GM08714 (cell line): ENCODE measurements around the gene KCNQ1.

Experiments used
- H3K4me3 ChIP-seq: fragments of 200-500 bp; sonication (Bioruptor generic); 2 replicates; pipeline ENCODE4 v1.5.1; 2014; ENCODE audit warnings: mild to moderate bottlenecking, low read length, inconsistent platforms
- ZNF274 ChIP-seq: IDR thresholded peaks from 2 replicates; pipeline ENCODE4 v1.6.1; 2012; ENCODE audit warnings: mild to moderate bottlenecking, low read depth, low read length

Gene KCNQ1, protein sequence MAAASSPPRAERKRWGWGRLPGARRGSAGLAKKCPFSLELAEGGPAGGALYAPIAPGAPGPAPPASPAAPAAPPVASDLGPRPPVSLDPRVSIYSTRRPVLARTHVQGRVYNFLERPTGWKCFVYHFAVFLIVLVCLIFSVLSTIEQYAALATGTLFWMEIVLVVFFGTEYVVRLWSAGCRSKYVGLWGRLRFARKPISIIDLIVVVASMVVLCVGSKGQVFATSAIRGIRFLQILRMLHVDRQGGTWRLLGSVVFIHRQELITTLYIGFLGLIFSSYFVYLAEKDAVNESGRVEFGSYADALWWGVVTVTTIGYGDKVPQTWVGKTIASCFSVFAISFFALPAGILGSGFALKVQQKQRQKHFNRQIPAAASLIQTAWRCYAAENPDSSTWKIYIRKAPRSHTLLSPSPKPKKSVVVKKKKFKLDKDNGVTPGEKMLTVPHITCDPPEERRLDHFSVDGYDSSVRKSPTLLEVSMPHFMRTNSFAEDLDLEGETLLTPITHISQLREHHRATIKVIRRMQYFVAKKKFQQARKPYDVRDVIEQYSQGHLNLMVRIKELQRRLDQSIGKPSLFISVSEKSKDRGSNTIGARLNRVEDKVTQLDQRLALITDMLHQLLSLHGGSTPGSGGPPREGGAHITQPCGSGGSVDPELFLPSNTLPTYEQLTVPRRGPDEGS

DNA sequence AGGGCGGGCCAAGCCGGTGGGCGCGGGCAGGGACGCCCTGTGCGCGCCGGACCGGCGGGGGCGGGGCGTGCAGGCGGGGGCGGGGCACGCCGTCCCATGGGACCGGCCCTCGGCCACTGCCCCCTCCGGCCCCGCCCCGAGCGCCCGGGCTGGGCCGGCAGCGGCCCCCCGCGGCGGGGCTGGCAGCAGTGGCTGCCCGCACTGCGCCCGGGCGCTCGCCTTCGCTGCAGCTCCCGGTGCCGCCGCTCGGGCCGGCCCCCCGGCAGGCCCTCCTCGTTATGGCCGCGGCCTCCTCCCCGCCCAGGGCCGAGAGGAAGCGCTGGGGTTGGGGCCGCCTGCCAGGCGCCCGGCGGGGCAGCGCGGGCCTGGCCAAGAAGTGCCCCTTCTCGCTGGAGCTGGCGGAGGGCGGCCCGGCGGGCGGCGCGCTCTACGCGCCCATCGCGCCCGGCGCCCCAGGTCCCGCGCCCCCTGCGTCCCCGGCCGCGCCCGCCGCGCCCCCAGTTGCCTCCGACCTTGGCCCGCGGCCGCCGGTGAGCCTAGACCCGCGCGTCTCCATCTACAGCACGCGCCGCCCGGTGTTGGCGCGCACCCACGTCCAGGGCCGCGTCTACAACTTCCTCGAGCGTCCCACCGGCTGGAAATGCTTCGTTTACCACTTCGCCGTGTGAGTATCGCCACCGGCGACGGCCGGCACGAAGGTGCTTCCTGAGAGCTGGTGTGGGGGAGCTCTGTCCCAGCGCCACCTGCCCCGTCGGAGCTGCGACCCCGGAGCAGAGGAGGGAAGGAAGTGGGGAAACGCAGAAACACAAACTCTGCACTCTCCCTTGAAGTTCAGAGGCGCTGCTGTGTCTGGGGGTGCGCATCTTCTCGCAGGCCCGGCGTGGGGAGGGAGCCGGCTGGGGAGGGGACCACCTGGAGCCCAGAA lies at the start of gene KCNQ1:
Gene KCNQ1 (plus strand): TSS at position 188 of the 925 bp plus-strand sequence. CDS start 91 bp downstream, at position 279.
- H3K4me3 ChIP-seq, result no peak within 1 kb of the TSS
- no peak for TF ChIP-seq ZNF274

DNA sequence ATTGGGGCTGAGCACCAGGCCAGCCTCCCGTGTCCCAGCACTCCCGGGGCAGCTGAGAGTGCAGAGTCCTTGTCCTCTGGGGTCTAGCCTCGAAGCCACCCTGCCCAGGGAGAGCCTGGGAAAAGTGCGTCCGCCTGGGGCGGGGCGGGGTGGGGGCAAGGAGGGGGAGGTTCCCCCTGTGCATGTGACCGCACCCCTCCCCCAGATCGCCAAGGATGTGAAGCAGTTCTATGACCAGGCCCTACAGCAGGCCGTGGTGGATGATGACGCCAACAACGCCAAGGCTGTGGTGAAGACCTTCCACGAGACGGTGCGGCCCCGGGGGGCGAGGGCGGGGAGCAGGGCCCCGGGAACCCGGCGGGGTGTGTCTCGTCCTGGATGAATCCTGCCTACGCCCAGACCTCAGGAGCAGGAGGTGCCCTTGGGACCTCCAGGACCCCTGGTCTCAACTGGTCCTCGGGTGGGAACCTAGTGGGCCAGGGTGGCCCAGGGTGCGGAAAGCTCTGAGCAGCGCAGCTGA lies 49.5 kb upstream of the KCNQ1 start:
- no peak for TF ChIP-seq ZNF274
- no peak overlapping the region for H3K4me3 ChIP-seq

DNA sequence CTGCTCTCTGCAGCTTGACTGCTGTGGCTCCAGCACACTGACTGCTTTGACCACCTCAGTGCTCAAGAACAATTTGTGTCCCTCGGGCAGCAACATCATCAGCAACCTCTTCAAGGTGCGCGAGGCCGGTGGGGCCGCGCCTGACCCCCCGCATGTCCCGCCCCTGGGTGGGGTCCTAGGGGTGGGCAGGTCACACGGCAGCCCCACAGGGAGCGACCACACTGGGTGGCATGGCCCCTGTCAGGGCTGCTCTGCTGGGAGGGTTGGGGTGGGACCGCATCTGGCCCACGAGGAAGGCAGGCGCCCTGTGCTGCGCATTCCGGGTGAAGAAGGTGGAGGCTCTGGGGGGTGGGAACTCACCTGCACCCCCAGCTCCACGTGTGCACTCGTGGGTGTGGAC lies 49.0 kb upstream of the KCNQ1 start:
- H3K4me3 ChIP-seq, result no peak overlapping the region
- no peak for TF ChIP-seq ZNF274

DNA sequence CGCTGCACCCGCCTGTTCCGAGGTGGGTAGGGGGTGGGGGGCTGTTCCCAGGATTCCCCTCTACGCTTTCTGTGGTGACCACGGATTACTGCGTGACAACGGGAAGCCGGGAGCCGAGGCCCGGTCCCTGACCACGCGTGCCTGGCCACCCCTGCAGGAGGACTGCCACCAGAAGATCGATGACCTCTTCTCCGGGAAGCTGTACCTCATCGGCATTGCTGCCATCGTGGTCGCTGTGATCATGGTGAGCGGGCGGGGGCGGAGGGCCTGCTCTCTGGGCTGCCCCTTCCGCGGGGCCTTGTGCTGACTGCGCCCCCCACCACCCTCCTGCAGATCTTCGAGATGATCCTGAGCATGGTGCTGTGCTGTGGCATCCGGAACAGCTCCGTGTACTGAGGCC lies 48.3 kb upstream of the KCNQ1 start:
- no peak overlapping the region for H3K4me3 ChIP-seq
- TF ChIP-seq ZNF274, result no peak

DNA sequence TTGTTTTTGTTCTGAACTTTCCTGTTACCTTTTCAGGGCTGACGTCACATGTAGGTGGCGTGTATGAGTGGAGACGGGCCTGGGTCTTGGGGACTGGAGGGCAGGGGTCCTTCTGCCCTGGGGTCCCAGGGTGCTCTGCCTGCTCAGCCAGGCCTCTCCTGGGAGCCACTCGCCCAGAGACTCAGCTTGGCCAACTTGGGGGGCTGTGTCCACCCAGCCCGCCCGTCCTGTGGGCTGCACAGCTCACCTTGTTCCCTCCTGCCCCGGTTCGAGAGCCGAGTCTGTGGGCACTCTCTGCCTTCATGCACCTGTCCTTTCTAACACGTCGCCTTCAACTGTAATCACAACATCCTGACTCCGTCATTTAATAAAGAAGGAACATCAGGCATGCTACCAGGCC lies 47.8 kb upstream of the KCNQ1 start:
- no peak for TF ChIP-seq ZNF274
- H3K4me3 ChIP-seq, result no peak overlapping the region

DNA sequence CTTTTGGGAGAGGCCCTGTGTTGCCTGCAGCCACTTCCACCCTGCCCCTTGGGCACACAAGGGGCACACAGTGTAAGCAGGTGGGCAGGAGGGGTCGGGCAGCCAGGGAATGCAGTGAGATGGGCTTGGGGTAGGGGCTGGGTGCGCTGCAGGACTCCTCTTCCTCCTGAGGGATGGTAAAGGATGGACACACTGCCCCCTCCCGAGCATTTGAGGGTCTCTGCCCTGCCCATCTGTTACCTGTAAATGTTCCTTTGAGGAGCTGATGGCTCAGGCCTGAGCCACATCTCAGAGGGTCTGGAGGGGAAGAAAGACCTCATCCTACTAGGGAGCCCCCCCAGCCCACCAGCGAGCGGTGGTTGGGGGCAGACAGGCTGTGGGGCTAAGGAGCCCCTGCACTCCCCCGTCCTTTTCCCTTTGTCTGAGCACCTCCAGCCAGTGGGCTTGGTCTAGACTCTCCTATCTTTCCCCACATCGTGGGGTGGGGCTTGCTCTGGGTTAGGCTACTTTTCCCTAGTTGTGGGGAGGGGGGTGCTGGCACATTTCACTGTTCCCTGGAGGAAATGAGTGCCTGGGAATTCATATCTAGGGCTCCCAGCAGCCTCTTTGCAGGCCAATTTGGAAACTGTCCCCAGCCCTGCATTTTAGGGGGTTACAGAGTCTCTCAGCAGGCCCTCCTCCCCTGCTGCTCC lies 46.0 kb upstream of the KCNQ1 start:
- TF ChIP-seq ZNF274, result no peak

DNA sequence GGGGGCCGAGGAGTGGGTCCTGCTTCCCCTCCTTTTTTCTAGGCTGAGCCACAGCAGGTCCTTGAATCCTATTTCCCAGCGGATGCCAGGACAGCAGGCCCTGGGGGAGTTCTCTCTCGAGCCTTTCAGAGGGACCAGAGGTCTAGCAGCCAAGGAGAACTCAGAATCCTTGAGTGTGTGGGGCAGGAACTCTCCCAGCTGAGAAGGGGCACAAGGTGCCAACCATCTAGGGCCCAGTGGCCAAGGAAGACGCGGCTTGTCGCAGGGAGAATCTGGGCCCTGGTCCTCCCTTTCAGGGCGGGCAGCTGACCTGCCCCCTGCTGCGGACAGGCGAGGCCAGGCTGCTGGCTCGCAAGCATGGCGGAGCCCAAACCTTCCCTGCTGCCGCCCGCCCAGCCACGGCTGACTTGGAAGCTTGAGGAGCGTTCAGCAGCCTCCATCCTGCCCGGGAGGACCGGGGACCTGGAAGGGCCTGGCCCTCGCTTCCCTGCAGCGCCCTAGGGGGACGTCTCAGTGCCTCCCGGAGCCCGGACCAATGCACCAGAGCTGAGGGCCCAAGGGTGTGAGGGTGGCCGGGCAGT lies 45.2 kb upstream of the KCNQ1 start:
- no peak for TF ChIP-seq ZNF274
- H3K4me3 ChIP-seq, result peak overlapping the region; percentile 73

More for the DNA sequence above, 46.0 kb upstream of the KCNQ1 start:
- peak overlapping the region; percentile 73; the same call in 1 of the 2 replicates for H3K4me3 ChIP-seq

DNA sequence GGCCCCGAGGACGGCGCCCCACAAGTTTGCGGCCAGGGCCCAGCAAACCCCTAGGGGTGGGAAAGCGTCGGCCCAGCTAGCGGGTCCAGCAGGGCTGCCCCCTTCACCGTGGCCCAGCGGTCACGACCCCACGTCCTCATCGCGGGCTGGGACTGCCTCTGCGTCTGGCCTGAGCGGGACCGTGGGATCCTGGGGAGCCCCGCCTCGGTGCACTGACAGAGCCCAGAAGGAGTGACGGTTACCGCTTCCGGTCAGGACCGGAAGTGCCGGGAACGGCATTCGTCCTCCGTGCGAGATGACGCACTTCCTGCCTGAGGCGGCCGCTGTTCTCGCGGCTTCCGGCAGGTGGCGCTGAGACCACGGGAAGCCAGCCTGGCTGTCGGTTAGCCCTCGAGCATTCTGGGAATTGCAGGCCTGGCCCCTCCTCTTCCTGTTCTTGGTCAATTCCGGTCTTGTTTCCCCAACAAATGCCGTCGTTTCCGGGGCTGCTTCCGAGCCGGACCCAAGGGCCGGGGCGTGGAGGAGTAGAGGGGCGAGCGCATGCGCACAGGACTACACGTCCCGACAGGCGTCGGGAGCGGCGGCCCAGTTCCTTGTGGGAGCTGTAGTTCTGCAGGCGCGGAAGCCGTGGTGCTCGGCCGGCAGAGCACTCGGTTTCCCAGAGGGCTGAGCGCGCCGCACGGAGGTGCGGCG lies 44.6 kb upstream of the KCNQ1 start, which contains the start of gene TSSC4:
Gene TSSC4 (plus strand): TSS at position 682 of the 693 bp plus-strand sequence. CDS start 1,884 bp downstream, outside the sequence.
- peak within 1 kb of the TSS; percentile 73 for H3K4me3 ChIP-seq
- no peak for TF ChIP-seq ZNF274

DNA sequence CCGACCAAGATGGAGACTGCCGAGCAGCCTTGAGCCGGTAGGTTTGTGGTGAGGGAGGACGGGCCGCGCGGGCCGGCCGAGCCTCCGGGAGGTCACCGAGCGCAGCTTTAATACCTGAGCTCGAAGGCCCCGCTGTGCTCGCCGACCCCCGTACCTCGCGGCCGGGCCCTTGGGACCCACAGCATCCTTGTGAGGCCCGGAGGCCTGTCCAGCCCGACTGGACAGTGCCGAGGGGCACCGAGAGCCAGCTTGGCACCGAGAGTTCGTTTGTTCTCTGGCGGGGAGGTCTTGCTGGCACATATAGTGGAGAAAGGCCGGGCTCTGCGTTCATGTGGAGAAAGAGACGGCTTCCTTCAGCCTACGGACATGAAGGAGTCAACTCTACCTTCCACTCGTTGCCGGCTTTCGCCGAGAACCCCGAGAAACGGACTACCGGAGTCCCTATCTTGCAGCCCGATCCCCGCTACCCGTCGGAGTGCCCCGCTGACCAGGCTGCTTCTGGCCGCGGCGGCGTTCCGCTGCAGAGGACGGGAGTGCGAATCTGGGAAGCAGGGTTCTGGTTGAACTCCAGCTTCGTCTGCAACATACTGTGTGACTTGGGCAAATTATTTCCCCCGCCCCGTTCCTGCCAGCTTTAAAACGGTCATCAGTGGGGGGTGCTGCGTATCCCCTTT lies 43.9 kb upstream of the KCNQ1 start:
- peak overlapping the region; percentile 70 for H3K4me3 ChIP-seq
- TF ChIP-seq ZNF274, result no peak

DNA sequence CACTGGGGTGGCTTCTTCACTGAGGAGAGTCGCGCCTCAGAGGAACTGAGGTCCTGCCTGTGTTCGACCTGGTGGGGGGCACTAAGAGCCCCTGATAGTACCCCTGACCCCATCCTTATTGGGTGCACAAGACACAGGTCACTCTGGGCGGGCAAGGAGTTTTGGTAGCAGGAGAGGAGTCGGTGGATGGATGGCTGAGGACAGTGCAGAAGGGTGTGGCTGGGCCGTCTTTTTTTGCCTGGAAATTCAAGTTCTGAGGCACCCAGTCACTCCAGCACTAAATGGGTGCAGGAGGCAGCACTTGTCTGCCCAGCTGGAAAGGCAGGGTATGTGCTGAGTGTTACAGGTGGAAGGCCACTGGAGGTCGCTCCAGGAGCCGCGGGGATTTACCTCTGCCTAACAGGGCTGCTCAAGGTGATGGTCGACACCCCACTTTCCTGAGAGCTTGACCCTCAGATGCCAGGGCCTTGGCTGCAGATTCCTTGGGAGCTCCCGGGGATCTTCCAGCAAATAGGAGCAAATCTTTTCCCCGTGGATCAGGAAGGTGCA lies 43.3 kb upstream of the KCNQ1 start:
- TF ChIP-seq ZNF274, result no peak
- peak overlapping the region; percentile 70 for H3K4me3 ChIP-seq

DNA sequence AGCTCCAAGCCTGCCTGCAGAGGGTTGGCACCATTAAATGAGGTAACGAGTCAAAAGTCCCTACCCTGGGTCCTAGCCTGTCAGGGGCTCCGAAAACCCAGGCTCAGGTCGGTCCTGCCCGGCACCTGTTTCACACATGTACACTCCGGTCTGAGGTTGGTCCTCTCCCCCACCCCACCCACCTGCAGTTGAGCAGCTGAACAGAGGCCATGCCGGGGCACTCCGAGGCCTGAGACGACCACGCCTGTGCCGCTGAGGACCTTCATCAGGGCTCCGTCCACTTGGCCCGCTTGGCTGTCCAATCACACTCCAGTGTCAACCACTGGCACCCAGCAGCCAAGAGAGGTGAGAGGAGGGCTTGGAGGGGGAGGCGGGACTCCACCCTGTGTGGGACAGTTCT lies 42.7 kb upstream of the KCNQ1 start:
- H3K4me3 ChIP-seq, result peak overlapping the region; percentile 70; the same call in 1 of the 2 replicates
- TF ChIP-seq ZNF274, result no peak
